HG02973 (cell line): ENCODE data around the gene COG7.
"Not testable (repeated sequence)": the region's sequence is repeated elsewhere in the genome, so short reads cannot be mapped to it uniquely, and the experiment has no call there.

Source experiments
- ATAC-seq: cut with Tn5 transposase; IDR thresholded peaks from one replicate; pipeline ENCODE4 v1.9.1; 2021; ENCODE audit warnings: moderate library complexity; ENCODE audit not compliant: unreplicated experiment

COG7 gene

DNA sequence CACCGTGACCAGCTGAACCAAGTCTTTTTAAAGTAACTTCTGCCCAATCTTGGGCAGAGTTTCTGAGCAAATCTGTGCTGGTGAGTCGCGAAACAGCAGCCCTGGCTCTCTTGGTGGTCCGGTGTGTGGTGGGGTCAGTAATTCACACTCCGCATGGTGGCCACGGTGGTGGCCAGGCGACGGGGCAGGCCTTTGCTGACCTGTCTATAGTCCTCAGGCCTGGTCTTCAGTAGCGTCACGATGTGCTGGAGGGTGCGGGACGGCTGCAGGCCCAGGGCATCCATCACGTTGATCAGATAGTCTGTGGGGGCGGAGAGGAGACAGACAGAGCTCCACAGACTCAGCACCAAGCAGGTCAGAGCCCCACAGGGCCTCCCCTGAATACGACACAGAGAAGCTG is 64.2 kb downstream of the COG7 start:
- no peak for ATAC-seq

DNA sequence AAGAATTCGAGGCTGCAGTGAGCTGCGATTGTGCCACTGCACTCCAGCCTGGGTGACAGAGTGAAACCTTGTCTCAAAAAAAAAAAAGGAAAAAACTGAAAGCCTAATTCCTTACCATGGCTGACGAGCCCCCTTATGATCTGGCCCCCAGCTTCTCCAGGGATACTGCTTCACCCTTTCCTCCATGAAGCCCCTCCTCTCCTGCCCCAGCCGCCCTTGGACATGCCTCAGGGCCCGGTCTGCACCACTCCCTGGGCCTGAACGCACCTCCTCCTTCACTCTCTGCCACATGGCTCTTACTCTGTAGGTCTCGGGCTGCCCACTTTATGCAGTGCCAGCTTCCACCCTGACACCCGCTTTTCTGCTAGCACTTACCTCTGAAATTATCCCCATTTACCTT is 65.3 kb downstream of the COG7 start:
- ATAC-seq: no peak

DNA sequence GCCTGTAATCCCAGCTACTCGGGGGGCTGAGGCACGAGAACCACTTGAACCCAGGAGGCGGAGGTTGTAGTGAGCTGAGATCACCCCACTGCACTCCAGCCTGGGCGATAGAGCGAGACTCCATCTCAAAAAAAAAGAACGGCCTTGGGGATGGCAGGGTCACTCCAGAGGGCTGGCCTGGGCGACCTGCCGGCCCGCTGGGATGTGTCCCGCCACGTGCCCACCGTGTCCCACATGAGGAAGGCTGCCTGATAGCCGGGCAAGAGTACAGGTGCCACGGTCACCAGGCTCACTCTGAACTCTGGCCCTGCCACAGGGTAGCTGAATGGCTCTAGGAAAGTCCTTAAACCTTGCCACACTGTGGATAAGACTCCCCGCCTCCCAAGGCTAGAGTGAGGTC is 67.5 kb downstream of the COG7 start:
- ATAC-seq: no peak

DNA sequence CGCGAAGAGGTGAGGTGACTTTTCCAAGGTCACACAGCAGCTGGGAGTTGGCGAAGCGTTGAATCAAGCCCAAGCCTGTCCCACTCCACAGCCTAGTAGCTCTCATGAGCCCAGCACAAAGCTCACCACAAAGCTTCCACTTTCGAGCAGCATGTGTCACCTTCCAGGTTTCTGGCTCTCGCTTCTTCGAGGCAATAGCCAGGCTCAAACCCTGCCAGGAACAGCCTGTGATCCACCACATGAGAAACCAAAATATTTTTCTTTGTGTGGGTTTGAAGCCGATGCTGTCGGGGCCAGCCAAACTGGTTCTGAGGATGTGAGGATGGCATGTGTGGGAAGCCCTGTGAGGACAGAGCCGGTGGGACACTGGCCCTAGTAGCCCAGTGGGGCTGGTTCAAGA is 68.1 kb downstream of the COG7 start:
- no peak for ATAC-seq

DNA sequence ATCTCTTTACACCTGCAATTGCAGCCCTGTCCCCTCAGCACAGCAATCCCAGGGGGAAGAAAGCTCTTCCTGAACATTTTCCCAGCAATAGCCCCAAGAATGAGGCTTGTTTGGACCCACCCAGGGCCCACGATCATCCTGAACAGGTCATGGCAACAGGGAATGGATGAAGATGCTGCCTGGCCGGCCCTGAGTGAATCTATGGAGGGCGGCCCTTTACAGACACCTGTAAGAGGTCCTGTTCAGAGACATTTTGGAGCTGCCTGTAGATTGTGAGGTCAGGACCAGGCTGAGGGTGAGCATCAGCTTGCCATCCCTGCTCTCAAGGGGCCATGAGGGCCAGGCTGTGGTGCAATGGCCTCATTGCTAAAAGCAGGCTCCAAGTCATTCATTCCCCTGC is 69.1 kb downstream of the COG7 start:
- ATAC-seq: no peak

DNA sequence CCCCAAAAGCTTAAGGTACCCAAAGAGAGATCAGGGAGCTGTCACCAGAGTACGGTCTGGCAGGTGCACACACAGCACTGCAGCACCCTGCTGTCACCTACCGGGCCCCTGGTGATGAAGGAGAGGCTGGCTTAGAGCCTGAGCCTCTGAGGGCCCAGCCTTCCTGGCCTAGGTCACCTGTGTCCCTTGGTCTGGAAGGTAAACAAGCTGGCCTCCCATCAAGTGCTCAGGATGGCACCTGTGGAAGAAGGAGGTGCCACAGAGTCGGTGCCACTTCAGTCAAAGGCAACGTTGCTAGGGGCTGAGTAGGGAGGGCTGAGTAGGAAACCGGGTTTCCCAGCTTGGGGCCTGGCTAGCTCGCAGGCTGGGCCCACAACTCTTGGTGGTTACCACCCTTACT is 70.7 kb downstream of the COG7 start:
- no peak for ATAC-seq

DNA sequence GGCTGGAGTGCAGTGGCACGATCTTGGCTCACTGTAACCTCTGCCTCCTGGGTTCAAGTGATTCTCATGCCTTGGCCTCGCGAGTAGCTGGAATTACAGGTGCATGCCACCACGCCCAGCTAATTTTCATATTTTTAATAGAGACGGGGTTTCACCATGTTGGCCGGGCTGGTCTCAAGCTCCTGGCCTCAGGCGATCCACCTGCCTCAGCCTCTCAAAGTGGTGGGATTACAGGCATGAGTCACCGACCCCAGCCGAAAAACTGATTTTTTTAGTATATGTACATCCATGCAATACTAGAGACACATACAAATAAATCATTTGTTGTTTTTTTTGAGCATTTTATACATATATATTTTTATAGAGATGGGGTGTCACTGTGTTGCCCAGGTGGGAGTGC is 71.3 kb downstream of the COG7 start:
- not testable (repeated sequence) for ATAC-seq

DNA sequence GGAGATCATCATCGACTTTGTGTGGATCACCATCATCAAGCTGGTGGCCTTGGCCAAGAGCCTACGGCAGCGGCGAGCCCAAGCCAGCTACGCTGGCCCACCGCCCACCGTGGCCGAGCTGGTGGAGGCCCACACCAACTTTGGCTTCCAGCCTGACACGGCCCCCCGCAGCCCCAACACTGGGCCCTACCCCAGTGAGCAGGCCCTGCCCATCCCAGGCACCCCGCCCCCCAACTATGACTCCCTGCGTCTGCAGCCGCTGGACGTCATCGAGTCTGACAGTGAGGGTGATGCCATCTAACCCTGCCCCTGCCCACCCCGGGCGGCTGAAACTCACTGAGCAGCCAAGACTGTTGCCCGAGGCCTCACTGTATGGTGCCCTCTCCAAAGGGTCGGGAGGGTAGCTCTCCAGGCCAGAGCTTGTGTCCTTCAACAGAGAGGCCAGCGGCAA is 72.5 kb downstream of the COG7 start:
- ATAC-seq: no peak

DNA sequence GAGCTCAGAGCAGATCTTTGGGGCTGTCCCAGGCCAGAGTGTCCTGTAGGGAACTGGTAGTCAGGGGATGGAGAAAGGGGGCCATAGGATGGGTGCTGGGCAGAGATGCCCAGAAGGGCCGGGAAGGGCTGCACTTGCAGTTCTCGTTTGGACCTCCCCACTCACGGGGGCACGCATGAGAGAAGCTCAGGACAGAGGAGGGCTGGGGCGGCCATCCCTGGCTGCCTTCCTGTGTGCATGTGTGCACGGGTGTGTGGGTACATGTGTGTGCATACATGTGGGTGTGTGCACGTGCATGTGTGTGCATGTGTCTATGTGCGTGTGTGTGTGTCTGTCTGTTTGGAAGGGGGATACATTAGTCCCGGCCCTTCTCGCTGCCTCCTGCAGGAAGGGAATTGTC is 73.3 kb downstream of the COG7 start:
- ATAC-seq: no peak

DNA sequence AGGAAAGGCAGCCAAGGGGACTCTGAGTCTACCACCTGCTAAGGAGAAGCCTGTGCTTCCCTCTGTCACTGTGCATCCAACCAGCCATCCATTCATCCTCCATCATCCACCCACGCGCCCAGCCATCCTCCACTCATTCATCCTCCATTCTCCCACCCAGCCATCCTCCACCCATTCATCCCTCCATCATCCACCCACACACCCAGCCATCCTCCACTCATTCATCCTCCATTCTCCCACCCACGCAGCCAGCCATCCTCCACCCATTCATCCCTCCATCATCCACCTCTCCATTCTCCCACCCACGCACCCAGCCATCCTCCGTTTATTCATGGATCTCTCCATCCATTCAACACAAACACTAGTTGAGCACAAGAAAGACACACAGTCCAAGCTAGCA is 74.1 kb downstream of the COG7 start:
- ATAC-seq: no peak

DNA sequence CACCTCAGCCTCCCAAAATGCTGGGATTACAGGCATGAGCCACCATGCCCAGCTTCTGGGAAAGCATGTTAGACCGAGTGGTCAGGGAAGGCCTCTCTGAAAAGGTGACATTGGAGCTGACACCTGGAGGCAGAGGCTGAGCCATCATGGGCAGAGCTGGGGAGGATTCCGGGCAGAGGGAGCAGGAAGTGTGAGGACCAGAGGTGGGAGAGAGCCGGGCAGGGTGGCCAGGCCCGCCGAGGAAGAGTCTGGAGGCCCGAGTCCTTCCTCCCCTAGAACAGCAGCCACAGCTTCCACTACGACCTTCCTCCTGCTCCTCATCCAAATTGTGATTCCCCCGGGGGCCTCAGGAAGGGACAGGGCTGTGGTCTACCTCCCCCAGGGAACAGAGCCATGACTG is 74.7 kb downstream of the COG7 start:
- no peak for ATAC-seq

DNA sequence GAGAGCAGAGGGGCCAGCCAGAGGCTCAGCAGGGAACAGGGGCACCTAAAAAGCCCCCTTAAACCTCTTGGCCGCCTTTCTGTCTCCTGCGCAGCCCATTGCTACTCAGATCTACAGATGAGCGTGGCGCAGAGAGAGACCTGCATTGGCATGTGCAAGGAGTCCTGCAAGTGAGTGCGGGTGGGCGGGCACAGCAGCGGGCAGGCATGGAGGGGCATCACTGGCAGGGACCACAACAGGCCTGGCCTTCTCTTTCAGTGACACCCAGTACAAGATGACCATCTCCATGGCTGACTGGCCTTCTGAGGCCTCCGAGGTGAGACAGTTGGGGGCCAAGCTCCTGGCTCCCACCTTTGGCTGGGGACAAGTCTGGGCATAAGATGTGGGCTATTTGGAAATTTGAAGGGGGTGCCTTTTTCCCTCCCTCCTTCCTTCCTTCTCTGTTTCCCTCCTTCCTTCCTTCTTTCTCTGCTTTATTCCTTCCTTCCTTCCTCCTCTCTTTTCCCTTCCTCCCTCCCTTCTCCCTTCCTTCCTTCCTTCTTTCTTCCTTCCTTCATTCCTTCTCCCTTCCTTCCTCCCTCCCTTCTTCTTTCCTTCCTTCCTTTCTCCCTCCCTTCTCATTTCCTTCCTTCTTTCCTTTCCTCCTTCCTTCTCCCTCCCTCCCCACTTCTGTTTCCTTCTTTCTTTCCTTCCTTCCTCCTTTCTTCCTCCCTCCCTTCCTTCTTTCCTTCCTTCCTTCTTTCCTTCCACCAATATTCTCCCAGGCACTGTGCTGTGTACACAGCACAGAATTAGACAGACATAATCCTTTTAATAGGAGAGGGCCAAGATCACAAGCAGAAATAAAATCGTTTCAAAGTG is 75.7 kb downstream of the COG7 start:
- ATAC-seq: no peak

DNA sequence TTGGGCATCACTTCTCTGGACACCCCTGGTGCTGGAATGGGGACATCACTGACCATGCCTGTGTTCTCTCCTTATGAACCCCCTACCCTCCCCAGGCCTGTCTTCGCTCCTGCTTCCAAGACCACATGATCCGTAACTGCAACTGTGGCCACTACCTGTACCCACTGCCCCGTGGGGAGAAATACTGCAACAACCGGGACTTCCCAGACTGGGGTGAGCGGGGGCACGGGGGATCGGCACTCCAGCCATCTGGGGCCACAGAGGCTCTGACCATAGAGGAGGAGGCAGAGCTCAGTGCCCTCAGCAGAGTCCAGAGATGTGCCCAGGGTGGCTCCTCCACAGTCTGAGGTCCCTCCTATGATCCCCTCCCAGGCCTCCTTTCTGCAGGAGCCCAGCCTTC is 77.3 kb downstream of the COG7 start:
- no peak for ATAC-seq

DNA sequence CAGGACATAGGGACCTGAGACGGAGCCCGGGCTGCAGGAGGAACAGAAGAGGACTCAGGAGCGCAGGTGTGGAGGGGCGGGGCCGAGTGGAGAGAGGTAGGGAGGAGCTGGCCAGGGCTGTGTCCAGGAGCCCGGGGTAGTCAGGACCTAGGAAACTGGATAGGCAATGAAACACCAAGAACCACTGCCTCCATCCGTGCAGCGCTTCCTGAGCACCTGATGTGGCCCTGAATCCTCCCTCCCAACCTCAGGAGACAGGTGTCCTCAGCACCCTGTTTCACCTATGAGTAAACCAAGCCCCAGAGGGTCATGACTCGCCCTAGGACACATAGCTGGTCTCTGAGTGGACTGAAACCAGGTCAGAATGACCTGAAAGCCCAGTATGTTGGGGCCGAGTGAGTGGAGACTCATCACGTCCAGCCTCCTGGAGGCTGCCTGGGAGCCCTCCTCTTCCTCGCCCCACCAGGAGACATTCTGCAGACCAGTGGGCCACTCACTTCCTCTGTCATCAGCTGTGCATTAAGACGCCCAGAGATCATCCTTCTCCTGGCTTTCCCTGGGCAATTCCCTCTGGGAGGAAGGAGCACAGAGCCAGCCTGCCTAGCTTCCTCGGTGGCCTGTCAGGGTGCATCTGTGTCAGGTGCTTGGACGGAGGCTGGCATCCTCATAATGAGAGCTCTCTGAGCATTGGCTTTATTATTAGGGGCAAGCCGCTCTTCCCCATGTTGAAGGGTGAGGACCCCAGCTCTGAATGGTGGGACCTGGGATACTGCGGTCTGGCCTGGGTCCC is 78.1 kb downstream of the COG7 start:
- ATAC-seq: no peak

DNA sequence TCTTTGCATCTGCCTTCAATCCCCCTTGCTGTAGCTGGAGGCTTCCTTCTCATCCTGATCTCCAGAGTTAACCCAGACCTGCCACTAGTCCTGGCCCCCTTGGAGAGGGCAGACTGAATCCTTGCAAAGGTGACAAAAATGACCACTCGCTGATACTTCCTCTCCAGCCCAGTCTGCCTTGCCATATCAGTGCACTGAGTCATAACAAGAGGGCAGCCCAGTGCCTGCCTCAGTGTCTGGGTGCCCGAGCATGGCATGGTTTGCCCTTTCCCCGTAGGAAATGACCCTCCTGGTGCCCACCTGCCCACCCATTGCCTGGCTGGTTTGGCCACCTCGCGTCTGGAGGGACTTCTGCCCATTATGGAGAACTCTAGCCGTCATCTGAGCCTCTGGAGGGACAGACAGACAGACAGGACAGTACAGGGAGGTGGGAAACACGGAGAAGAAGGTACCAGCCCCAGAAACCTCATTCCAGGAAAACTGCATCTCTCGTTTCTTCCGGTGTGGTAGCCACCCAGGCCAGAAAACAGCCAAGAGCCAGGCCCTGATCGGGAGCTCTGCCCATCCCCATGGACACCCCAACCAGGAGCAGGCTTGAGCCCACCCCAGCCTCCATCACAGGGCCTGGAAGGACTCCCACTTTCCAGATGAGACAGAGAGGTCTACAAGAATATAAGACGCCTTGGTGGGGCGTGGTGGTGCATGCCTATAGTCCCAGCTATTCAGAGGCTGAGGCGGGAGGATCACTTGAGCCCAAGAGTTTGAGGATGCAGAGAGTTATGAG is 79.4 kb downstream of the COG7 start:
- ATAC-seq: no peak

DNA sequence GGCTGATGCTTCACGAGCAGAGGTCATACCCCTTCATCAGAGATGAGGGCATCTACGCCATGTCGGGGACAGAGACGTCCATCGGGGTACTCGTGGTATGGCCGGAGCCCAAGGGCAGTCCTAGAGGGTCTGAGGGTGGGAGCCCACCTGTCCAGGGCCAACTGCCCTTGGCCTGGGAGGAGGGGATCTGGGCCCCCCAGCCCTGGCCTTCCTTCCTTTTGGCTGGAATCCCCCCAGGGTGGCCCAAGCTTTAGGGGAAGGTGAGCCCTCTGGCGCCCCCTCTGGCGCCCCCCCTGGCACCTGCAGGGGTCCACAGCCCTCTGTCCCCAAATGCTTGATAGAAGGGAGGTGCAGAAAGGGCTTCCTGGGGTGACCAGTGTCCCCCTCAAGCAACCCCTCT is 81.6 kb downstream of the COG7 start:
- no peak for ATAC-seq

DNA sequence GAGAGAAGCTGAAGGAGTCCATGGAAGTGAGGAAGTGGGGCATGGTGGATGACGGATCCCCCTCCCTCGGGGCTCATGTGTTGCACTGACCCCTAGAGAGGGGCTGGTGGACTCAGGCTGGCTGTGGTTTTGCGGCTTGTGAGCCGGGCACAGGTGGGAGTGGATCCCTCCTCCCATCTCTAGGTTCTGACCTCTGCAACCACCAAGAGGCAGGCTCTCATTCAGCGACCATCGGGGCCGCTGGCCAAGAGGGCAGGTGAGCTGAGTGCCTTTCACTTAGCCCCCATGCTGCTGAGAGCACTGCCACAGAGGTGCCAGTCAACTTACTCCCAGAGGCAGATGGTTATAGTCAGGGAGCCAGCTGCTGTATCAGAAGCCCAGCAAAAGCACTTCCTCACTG is 83.6 kb downstream of the COG7 start:
- ATAC-seq: no peak

DNA sequence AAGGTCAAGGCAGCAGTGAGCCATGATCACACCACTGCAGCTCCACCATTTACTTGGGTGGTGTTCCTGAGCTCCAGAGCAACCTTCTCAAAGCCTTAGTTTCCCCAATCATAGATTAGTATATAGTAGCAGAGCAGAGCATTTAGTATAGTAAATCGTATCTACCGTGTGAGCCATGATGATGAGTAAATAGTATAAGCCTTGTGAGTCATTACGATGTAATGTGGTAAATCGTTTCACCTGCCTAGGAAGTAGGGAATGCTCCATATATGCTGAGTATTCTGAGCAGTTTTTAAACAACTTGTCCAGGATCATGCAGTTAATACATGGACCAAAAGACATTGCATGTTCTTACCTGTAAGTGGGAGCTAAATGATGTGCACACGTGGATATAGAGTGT is 84.5 kb downstream of the COG7 start:
- ATAC-seq: no peak

DNA sequence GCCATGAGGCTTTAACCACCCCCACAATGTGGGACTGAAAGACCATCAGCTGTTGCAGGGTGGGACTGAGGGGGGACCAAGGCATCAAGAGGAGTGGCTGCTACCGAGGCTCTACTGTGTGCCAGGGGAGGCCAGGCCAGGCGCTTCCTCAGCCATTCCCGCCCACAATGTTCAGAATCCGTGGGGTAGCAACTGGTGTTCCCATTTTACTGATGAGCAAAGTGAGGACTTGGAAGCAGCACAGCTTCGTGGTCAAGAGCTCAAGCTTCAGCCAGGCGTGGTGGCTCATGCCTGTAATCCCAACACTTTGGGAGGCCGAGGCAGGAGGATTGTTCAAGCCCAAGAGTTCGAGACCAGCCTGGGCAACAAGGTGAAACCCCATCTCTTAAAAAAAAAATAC is 85.0 kb downstream of the COG7 start:
- ATAC-seq: no peak

DNA sequence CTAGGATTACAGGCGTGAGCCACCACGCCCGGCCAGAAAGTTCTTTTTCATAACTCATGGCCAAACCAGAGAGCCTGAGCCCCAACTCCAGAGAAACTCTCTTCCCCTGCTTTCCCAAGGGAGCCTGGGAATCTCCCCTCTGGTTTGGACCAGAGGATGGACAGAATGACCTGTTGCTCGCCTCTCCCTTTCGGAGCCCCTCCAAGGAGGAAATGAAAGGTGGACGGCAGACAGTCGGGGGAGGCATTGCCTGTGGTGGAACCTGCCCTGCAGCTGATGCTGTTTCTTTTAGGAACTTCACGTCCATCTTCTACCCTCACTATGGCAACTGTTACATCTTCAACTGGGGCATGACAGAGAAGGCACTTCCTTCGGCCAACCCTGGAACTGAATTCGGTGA is 85.4 kb downstream of the COG7 start:
- ATAC-seq: no peak

DNA sequence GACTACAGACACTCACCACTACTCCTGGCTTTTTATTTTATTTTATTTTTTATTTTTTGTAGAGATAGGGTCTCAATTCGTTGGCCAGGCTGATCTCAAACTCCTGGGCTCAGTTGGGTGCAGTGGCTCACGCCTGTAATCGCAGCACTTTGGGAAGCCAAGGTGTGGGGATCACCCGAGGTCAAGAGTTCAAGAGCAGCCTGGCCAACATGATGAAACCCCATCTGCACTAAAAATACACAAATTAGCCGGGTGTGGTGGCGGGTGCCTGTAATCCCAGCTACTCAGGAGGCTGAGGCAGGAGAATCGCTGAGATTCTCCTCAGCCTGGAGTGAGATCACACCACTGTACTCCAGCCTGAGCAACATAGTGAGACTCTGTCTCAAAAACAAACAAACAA is 86.6 kb downstream of the COG7 start:
- not testable (repeated sequence) for ATAC-seq
